Stimulated activated CD8-positive, alpha-beta memory T cell treated with anti-CD3 and anti-CD28 coated beads, Interleukin-15, amount 100 ng/mL, for 1 hour (primary cell): Measurements from ENCODE around the gene ADGRE2.

ENCODE experiments used
- DNase-seq: peaks from one replicate; pipeline ENCODE4 v3.0.0-alpha.2; 2020; ENCODE audit warnings: low read depth

ADGRE2 gene

DNA sequence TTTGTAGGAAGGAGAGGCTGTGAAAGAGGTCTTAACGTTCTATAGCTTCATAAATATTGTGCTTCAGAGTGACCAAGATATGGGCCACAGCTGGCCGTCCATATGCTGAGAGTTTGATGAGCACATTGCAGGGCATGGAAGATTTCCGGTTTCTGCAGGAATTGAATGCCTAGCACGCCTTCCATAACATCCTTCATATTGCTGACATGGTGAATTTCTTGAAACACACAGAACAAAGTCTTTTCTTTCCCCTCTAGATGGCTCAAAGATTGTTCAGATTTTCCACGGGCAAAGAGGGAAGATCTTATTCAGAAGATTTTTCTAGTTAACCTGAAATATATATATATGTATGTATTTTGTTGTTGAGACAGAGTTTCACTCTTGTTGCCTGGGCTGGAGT is 42.4 kb downstream of the ADGRE2 start:
- no peak for DNase-seq

DNA sequence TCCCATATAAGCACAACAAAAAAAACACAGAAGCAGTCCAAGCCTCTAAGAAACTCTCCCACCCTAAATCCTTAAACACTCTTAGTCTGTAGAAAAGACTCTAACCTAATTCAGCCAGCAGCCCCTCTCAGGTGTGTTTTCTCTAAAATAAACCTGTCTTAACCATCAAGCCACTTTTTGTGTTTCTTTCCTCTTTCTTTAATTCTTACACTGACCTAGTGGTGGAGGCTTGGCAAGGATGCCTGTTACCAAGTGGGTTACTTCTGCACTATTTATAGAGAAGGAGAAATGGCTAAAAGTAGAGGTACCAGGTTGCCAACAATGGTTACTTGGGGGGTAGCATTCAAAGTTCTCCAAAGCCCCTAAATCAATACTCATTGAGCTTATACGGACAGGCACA is 44.8 kb downstream of the ADGRE2 start:
- DNase-seq = no peak

DNA sequence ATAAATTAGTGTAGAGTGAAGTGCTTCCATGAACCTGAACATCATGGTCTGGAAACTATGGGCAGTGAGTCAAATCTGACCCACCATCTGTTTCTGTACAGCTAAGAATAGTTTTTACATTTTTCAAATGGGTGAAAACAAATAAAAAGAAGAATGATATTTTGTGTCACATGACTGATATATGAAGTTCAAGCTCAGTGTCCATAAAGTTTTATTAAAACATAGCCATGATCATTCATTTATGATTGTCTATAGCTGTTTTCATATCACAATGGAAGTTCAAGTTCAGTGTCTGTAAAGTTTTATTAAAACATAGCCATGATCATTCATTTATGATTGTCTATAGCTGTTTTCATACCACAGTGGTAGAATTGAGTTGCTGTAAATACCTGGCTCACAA is 45.9 kb downstream of the ADGRE2 start:
- no peak for DNase-seq

DNA sequence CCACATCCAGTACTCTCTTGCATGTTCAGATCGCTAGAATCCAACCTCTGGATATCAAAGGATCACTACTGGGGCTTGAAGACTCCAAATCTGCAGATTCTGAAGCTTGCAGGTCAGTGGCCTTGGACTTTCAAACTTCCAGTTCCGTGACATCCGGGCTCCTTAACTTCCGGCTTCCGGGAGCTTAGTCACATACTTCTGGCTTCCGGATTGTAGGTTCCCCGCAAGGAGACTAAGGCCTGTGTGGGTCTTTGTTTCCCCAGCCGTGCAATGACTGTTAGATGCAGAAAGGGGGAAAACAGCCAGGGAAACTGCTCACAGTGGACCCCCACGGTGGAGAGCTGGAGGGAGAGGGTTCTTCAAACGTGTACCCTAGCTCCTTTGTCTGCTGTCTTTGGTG is 47.2 kb downstream of the ADGRE2 start:
- DNase-seq = no peak

DNA sequence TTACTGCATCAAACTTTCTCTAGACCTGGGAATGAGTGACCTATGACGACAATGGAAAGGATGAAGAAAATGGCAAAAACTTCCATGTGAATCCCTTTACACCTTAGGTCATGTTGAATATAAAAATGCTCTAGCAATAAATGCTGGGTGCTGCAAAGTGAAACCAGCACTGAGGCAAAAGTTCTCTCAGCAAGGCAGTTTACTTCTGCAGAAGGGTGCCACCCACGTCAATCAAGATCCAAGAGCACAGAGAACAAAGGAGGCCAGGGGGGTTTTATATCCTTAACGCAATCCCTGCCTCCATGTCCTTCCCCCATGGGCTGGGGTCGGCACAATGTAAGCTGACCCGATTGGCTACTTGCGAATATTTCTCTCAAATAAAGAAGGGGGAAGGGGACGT is 49.8 kb downstream of the ADGRE2 start:
- no peak for DNase-seq

DNA sequence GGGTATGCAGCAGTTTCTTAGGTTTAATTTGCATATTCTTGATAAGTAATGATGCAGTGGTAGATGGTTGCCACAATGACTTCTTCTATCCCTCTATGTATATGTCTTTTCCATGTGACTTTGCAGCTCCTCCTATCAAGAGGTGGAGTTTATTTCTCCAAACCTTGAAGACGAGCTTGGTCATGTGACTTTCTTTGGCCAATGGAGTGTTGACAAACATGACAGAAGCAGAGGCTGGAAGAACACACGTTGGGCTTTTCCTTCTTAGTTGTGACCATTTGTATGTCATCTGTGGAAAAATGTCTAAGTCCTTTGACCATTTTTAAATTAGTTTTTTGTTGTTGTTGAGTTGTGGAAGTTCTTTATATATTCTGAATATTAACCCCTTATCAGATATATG is 56.2 kb downstream of the ADGRE2 start:
- DNase-seq = no peak

DNA sequence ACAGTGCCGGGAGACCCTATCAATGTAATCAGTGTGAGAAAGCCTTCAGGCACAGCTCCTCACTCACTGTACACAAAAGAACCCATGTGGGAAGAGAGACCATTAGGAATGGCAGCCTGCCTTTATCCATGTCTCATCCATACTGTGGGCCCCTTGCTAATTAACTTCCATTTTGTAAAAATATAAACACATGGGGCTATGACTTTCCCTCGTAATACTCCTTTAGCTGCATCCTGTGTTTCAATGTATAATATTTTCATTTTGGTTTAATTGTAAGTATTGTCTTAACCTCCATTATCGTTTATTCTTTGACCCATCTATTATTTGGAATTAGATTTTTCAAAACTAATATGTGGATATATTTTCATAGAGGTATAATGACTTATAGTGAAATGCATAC is 59.2 kb downstream of the ADGRE2 start:
- DNase-seq = no peak

DNA sequence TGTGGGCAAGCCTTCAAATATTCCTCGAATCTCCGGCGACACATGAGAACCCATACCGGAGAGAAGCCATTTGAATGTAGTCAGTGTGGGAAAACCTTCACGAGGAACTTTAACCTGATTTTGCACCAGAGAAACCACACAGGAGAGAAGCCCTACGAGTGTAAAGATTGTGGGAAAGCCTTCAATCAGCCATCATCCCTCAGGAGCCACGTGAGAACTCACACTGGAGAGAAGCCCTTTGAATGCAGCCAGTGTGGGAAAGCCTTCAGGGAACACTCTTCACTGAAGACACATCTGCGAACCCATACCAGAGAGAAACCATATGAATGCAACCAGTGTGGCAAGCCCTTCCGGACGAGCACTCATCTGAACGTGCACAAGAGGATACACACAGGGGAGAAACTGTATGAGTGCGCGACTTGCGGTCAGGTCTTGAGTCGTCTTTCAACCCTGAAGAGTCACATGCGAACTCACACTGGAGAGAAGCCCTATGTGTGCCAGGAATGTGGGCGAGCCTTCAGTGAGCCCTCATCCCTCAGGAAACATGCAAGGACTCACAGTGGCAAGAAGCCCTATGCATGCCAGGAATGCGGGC is 59.7 kb downstream of the ADGRE2 start:
- no peak for DNase-seq

DNA sequence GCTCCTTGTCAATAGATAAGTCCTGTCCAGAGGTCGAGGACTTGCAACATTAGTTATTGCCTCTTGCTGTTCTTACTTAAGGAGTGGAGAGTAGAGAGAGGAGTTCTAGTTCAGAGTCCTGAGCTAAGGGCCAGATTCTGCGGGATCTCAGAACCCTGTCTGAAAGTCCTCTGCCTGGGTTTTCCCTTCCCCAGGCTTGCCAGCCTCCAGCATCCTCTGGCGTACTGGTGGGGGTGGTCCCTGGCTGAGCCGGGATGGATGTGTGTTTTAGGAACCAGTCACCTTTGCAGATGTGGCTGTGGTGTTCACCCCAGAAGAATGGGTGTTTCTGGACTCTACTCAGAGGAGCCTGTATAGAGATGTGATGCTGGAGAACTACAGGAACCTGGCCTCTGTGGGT is 62.5 kb downstream of the ADGRE2 start:
- no peak for DNase-seq

DNA sequence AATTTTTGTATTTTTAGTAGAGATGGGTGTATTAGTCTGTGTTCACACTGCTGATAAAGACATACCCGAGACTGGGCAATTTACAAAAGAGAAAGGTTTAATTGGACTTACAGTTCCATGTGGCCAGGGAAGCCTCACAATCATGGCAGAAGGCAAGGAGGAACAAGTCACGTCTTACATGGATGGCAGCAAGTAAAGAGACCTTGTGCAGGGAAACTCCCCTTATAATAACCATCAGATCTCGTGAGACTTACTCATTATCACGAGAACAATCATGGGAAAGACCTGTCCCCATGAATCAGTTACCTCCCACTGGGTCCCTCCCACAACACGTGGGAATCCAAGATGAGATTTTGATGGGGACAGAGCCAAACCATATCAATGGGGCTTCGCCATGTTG is 73.9 kb downstream of the ADGRE2 start:
- DNase-seq = no peak

DNA sequence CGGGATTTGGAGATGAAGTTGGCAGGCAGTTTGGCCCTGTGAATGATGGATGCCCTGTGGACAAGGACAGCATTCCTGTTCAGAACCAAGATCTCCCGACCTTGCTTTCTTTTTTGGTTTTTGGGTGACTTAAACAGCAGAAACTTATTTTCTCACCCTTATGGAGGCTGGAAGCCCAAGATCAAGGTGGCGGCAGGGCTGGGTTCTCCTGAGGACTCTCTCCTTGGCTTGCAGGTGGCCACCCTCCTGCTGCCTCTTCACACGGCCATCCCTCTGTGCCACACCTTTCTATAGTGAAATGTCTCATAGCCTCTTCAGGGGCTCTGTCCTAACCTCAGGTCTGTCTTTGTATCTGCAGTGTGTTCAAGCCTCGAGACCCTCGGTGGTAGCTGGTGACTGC is 74.5 kb downstream of the ADGRE2 start:
- DNase-seq = no peak

DNA sequence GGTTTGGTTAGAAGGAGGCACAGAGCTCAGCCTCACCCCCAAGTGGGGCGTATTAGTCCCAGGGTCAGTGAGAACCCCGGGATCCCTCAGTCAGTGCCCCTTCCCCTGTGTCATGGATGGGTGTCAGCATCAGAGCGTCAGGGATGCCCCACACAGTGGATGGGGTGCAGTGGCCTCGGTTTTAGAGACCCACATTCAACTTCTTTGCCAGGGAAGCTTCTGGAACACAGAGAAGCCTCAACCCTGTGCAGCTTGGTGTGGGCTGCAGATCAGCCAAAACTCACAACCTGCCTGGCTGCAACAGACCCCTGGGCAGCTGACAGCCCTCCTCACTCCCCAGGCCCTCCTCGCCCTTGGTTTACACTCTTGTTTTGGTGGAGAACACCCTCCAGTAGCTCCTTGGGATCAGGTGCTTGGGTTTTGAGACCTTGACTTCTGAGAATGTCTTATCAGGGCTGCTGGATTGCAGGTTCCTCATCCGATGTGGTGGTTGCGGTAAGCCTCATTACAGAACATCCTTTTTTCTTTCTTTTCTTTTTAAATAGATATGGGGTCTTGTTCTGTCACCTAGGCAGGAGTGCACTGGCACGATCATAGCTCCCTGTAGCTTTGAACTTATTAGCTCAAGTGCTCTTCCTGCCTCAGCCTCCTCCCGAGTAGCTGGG is 77.5 kb downstream of the ADGRE2 start:
- no peak for DNase-seq

DNA sequence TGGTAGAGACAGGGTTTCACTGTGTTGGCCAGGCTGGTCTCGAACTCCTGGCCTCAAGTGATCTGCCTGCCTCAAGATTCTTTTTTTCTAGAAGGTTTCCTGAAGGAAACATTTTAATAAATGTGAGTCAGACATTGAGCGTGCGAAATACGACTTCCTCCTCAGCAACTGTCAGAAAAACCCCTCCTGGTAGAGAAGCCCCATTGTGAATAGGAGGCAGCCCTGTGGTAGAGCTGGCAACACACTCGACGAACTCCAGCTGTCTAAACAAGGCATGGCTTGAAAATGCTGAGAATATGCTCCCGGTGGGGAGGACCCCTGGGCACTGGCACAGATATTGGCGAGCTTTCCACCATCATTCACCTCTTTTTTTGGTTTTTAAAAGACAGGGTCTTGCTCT is 78.7 kb downstream of the ADGRE2 start:
- no peak for DNase-seq

DNA sequence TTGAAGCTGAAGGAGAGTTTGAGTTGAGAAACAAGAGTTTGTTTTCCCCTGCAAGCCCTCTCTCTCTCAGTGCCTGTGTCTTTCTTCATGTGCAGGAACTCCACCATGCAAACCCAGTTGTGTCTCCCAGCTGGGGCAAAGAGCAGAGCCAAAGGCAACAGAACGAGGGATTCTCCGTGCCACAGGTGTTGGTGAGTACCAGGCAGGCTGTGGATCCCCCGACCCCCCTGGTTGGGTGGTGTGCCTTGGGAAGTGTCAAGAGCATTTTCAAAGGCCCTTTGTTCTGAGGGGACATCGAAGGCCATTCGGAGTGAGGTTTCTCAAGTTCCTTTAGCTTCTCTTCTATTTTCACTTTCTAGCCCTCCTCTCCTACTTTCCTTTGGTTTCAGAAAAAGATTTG is 82.9 kb downstream of the ADGRE2 start:
- DNase-seq = no peak

DNA sequence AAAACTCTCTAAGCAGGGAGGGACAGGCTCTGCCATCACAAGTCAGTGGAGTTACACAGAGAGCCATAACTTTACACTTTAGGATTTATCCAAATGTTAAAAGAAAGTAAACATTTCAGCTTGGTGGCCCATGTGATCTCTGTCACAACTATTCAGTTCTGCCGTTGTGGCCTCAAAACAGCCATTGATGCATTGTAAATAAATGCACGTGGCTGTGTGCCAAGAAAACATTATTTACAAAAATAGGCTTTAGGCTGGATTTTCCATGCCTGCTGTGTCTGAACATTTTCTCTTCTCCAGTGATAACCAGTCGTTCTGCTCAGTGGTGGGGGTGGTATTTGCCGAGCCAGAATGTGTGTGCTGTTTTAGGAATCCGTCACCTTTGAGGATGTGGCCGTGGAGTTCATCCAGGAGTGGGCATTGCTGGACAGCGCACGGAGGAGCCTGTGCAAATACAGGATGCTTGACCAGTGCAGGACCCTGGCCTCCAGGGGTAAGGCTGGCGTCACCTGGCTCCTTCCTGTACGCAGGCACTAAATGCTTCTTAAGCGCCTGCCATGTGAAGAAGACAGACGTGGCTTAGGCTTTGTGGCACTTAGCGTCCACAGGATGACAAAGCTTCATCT is 83.6 kb downstream of the ADGRE2 start:
- no peak for DNase-seq

DNA sequence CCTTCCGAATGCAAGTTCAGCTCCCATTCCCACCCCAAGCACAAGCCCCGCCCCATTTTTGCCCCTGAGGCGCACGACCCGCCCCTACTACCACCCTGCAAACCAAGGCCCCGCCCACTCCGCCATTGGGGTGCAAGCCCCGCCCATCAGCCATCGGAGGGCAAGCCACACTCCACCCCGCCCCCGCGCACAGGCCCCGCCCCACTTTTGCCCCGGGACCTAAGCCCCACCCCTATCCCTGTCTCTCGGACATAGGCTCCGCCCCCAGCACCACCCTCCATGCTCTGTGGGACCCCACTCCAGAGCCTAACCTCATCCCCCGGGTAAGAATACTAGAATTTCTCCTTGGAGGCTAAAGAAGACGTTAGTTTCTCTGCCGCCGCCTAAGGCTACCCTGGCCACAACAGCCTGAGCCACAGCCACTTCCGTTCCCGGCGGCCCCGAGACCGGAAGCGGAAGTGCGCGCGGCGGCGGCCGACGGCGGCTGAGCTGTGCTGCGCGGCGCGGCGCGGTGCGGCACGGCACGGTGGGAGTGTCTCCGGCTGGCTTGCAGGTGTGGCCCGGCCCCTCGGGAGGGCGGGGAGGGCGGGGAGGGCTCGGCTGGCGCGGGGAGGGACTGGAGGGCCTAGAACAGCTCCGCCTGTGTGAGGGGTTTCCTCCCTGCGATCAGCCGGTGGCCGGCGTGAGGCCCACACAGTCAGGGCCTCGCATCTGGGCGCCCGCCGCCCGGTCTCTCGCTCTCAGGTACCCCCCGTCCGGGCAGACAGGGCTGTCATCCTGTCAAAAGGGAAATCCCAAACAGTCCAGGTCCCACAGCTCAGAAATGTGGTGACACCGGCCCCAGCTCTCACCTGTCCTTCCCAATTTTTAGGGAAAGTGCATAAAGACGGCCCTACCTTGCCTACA is 88.5 kb downstream of the ADGRE2 start, which contains the start of gene ZNF333:
Gene ZNF333 (plus strand): TSS at position 451 of the 906 bp plus-strand sequence. CDS start 3,444 bp downstream, outside the sequence.
- DNase-seq = peak; percentile 98

DNA sequence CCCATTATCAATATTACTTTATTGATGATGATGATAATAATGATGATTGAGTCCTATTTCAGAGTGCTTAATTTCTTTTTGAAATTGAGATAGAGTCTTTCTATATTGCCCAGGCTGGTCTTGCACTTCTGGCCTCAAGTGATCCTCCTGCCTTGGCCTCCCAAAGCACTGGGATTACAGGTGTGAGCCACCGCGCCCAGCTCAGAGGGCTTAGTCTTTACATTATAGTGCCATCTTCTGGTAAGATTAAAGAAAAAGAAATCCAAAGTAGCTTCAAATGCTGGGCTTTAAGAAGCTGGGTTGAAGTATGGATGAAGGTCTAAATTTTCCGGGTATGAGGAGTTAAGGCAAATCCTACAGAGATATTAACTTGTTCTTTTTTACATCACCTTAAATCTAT is 91.9 kb downstream of the ADGRE2 start:
- no peak for DNase-seq

DNA sequence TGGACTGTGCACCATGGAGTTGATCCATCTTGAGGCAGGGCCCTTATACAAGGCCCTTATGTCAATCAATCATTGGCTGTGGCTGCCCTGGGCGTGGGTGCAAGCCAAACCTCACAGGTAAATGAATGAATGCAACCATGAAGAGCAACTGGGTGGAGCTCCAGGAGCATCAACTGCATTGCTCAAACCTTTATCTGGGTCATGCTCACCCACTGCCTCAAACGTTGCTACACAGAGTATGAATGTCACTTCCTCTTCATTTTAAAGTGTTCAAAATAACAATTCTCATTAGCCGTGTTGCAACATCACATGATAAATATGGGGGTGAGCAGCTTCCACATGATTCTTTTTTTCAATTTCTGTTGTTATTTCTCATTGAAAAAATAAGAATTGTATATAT is 94.9 kb downstream of the ADGRE2 start:
- DNase-seq = no peak
